ENCODE data around the gene SNX30.

The SNX30 gene

DNA sequence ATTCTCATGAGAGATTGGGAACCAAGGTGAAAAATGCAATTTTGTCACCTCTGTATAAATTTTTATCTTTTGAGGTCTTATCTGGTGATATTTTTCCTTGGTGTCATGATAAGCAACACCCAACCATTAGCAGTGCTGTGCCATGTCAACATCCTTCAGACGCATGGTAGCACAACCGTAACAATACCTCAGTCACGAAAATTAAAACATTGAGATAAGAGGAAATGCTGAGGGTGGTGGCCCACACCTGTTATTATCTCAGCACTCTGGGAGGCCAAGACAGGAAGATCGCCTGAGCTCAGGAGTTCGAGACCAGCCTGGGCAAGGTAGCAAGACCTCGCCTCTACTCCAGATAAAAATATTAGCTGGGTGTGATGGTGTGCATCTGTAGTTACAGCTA is 107.4 kb downstream of the SNX30 start:
- DNase-seq (ENCODE audit: low spot score): no peak

DNA sequence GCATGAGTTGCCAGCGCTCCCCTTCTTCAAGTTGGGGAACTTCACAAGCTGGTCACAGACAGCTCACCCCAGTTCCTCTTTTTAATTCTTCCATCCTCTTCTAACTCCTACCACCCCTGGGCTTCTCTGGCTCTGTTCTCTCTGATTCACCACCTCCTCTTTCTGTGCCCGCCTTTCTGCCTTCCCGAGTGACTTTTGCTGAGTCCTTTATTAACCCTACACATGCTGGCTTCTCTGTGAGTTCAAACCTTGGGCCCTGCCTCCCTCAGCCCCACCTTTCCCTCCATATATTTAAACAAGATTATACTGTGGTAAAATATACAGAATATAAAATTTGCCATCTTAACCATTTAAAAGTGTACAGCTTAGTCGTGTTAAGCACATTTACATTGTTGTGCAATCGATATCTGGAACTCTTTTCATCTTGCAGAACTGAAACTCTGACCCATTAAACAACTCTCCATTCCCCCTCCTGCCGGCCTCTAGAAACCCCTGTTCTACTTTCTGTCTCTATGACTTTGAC is 108.1 kb downstream of the SNX30 start:
- peak; percentile 60 for DNase-seq (ENCODE audit: low spot score)

DNA sequence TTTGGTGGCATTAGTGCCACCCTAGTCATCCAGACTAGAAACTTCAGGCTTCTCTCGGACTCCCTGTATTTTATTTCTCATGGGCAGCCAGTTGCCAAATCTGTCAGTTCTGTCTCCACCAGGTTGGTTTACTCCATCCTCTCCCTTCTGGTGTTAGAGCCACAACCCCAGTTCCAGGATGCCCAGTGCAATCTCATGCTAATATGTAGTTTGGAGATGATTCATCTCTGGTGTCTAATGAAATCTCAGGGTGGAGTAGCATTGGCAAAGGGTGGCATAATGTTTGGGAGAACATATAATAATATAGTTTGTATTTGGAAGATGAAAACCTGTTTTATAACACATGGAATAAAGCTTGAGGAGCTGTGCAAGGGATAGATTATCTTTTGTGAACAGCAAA is 109.9 kb downstream of the SNX30 start:
- DNase-seq (ENCODE audit: low spot score): no peak

DNA sequence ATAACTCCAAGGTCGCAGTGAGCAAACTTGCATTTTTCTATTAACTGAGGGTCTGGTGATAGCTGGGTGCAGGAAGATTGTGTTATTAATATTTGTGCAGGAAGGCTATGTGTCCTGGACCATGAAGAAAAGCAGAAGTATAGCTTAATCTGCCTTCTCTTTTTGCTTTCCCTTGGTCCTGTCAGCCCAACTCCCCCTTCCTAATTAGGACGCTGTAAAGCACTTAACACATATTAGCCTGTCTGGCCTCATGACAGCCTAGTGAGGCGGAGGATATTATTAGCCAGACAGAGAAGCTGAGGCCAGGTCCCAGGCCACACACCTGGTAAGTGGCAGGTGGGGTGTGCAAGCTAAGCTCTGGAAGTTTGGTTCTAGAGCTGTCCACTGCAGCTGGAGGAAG is 110.6 kb downstream of the SNX30 start:
- no peak for DNase-seq (ENCODE audit: low spot score)

DNA sequence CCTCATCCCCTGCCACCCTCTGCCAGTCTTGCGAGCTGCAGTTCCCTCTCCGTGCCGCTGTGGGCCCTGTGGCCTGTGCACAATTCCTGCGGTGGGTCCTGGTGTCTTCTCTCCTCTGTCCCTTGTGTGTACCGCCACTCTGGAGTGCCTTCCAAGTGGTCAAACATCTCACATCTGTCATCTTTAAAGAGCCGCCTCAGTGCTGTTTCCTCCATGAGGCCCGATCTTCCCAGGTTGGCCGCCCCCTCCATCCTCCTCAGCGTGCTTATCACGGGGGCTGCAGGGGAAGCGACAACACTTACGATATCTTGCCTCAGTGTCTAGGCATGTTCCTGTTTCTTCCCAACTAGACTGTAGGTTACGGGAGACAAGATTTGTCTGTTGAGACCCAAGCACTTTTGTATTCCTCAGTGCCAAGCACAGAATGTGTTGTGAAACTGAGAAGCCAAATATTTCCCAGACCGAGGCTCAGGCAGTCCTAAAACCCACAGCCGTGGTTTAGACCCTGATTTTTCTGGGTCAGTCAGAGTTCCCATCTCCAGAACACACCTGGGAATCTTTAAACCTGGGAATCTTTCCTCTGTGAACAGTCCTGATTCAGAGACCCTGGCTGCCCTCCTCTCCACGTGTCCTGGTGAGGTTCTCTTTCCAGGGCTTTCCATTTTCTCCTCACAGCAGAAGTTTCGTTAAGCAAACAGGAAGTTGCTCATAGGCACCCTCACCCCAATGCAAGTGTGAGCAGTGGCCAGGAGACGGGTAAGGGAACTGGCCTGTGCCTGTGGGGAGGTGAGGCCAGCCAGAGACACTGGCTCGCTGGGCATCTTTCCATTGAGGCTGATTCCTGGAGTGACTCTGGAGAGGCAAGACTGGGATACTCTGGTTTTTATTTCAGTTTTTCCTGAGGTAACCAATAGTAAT is 111.3 kb downstream of the SNX30 start:
- DNase-seq (ENCODE audit: low spot score): peak; percentile 59

DNA sequence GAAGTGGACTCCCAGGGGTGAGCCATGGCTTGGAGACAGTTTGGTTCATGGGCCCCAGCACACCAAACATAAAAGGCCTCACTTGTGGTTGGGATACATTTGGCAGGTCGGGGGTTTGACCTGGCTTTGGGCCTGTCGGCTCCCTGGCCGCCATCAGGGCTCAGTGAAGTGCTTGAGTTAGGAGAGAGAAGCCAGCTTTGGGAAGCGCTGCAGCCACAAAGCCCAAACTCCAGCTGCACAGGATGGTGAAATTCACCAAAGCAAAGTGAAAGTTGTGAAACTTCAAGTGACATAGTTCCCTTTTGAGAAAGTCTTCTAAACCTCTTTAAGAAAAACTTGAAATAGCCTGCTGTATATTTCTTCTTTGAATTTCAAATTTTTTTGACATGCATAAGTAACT is 112.7 kb downstream of the SNX30 start:
- DNase-seq (ENCODE audit: low spot score): peak; percentile 48

DNA sequence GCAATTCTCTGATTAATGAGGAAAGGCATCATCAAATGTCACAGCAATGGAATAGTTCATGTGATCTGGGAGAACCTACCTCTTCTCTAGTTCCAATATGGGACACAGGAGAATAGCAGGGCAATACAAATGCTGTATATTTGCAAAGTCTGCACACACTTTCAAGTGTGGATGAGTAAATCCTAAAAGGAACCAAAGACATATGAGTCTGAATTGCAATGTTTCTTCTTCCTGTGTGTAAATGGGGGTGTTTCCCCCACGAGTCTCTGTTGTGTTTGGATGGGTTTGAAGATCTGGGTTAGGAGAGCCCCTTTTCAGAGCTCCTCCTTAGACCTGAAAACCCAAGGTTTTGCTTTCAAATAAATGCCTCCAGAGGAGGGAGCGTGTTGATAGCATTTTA is 113.2 kb downstream of the SNX30 start:
- no peak for DNase-seq (ENCODE audit: low spot score)

DNA sequence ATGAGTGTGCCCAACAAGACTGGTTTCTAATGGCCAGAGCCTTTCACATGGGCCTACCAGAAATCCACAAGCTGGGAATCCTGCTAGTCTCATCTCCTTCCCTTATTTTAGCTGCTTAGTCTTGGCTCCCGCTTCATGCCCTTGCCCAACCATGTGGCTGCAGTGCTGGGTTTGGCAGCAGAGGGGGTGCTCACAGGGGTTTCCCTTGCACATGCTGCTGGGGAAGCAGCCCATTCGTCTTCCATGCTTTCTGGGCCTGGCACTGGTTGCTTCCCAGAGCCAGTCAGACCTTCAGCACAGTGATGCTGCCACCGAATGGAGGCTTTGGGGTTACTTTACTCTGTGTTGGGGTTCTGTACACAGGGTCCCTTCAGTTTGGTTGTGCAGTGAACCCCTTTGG is 113.8 kb downstream of the SNX30 start:
- DNase-seq (ENCODE audit: low spot score): no peak

DNA sequence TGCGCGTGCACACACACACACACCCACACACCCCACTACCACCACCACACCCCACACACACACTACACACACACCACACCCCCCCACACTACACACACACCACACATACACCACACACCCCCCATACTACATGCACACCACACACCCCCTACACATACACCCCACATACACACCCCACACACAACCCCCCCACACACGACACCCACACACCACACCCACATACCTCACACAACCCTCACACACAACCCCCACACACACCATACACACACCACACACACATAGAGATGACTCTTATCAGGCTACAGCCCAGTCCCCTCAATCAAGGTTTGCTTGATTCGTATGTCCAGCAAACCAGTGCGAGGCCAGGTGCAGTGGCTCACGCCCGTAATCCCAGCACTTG is 114.4 kb downstream of the SNX30 start:
- no peak for DNase-seq (ENCODE audit: low spot score)

DNA sequence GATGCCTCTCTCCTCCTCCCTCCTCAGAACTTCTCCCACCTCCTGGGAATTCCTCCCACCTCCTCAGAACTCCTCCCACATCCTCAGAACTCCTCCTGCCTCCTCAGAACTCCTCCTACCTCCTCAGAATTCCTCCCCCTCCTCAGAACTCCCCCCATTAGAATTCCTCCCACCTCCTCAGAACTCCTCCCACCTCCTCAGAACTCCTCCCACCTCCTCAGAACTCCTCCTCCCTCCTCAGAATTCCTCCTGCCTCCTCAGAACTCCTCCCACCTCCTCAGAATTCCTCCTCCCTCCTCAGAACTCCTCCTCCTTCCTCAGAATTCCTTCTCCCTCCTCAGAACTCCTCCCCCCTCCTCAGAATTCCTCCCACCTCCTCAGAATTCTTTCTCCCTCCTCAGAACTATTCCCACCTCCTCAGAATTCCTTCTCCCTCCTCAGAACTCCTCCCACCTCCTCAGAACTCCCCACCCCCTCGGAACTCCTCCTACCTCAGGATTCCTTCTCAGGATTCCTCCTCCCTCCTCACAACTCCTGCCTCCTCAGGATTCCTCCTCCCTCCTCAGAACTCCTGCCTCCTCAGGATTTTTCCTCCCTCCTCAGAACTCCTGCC is 116.2 kb downstream of the SNX30 start:
- no peak for DNase-seq (ENCODE audit: low spot score)

DNA sequence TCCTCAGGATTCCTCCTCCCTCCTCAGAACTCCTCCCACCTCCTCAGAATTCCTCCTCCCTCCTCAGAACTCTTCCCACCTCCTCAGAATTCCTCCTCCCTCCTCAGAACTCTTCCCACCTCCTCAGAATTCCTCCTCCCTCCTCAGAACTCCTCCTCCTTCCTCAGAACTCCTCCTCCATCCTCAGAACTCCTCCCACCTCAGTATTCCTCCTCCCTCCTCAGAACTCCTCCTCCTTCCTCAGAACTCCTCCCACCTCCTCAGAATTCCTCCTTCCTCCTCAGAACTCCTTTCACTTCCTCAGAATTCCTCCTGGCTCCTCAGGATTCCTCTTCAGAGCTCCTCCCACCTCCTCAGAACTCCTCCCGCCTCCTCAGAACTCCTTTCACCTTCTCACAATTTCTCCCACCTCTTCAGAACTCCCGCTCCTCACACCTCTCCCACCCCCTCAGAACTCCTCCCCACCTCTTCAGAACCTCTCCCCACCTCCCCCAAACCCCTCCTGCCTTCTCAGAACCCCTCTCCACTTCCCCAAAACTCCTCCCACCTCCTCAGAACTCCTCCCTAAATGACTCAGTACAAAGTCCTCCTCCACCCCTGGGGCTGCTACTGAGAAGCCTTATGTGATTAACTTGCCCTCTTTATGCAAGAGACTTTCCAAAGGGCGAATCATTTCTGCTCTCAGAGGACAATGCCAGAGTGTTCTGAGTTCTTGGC is 116.9 kb downstream of the SNX30 start:
- no peak for DNase-seq (ENCODE audit: low spot score)

DNA sequence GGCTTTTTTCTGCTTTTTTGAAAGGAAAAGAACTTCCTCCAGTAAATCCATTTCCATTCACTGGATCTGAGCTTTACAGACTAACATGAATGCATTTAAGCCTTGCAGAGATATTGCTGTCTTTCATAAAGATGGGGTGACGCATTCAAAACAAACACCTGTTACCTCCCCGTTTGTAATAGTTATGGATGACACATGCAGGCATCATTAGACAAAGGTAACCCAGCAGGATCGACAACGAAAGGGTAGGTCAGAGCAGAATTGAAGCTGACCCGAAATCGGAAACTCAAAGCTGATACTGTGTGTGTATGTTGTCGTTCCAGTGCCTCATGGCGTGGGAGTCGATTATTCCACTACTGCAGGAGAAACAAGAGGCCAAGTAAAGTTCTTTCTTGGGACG is 117.9 kb downstream of the SNX30 start:
- no peak for DNase-seq (ENCODE audit: low spot score)

DNA sequence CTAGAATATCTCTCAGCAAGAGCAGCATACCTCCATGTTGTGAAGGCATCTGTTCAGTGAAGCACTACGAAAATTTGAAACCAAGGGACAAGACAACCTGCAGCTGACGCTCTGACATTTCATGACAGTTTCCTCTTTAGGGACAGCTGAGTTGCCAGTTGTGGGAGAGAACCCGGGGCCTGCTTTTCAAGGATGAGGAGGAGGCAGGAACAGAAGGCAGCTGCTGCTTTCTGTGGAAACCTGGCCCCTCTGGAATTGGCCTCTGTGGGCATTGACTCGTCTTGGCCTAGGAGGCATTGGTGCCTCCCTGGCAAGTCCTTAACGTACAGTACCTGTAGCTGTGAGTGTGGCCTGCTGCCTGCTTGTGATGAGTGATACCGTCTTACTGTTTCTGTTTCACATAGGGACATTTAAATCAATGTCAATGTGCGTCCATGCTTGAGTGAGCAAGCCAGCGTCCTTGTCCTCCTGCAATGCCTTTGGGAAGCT is 118.5 kb downstream of the SNX30 start:
- no peak for DNase-seq (ENCODE audit: low spot score)

DNA sequence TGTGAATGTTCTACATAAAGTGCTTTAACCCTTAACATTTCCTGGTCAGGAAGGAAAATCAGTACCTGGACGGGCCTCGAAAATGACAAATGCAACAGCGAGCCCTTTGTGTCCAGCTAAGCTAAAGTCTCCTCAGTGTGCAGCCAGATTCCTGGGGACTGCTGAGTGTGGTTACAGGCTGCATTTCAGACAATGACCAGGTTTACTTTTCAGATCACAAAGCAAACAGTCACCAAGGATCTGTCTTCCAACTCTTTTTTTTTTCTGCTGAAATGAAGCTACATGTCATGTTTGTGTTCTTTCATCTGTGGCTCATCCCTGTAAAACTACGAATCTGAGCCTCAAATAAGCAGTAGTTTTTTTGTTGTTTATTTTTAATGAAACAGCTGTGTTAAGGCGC is 119.4 kb downstream of the SNX30 start:
- no peak for DNase-seq (ENCODE audit: low spot score)

DNA sequence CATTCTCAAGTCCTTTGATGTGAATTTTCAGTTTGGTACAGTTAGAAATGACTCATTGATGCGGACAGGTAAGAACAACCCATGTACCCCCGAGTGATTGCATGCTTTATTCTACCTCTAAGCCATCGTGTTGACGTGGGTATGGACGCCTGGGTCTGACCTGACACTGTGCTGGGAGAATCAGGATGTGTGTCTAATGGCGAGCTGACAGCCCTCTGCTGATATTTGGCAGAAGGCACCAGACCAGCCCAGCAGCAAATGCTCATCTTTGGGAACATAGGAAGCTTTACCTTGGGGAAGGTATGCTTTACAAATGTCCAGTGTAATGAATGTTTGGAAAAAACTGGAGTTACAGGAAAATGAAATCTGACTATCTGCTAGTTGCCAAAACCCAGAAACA is 120.0 kb downstream of the SNX30 start:
- no peak for DNase-seq (ENCODE audit: low spot score)

DNA sequence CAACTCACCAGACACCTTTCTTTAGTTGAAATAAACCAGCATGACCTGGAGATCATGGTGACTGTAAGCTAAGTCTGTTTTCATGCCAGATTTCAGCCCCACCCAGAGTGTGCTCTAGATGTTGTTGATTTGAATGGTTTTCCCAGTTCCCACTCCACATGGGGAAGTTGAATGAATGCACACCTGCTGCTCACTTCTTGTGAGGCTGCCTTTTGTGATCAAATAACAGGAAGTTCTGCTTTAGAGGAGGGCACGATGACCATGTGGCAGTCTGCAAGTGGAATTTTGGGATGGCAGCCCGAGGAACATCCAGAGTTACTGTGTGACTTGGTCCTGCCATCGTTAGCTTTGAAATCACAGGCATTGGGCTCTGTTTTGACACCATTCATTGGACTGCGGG is 121.5 kb downstream of the SNX30 start:
- DNase-seq (ENCODE audit: low spot score): no peak

DNA sequence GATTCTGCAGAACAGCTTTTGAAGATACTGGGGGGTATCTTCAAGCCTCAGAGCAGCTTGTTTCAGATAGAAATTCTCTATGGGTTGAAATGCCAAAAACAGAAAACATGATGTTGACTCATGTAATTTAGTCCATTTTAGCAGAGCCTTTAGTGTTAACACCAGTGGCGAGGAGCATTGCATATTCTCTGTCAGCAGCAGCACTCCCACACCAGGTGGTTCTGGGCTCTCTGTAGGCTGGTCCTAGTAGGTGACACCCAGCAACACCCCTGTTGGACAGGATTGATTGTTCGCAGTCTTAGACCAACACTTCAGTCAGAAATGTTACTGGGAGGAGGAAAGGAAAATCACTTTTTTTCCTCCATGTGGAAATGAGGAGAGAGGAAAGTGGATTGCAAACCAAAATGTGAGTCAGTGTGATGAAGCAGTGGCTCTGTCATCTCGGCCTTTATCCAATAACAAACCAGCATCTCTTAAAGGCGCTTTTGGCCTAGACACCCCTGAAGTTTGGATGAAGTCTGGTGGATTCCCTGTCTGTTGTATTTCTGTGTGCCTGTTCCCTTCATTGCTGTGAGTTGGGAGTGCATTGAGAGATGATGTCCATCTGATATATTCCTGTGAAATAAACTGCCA is 123.3 kb downstream of the SNX30 start:
- no peak for DNase-seq (ENCODE audit: low spot score)

DNA sequence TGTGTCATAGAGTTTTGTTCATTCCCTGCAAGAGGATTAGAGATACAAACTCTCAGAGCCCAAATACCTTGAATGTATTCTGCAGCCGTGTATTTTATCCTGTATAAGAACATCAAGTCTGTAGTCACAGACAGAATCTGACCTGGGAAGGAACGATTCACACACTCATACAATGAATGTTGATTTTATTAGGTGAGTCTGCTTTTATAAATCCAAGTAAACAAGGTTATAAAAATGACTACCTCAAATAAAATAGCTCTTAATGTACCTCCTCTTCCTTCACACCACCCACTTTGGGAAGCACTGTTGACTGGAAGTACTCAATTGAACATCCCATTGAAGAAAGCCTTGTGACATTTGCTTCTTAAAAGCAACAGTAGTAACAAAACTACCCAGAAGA is 128.2 kb downstream of the SNX30 start:
- no peak for DNase-seq (ENCODE audit: low spot score)

DNA sequence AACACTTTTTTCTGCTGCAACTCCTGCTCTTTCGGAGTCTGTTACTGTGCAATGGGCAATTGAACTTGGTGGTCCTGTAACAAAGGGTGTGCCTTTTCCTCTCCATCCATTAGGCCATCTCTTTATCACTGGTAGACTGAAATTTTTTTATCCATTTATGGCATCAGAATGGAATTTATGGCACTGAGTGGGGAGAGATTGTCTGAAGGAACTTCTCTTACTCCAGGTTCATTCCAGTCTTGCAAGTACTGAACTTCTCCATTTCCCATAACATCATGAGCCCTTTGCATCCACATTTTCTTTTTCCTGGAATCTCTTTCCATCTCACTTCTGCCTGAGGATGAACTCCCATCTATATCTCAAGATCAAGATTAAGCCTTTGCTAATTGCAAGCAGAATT is 130.1 kb downstream of the SNX30 start:
- no peak for DNase-seq (ENCODE audit: low spot score)

DNA sequence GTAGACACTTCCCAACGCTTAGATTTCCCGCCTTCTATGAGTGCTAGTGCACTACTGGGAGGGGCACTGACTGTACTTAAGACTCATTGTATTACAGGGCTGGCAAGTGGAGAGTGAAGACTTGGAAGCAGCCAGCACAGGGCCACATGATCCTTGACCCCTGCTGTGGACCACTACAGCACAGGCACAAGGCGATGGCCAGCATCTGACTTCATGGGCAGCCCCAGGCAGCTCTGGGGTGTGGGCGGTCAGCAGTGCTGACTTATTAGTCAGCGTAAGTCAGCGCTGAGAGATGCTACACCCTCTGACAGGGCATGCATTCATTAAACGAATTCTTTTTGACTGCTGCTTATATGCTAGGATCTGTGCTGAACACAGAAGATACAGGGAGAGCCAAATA is 130.8 kb downstream of the SNX30 start:
- no peak for DNase-seq (ENCODE audit: low spot score)

DNA sequence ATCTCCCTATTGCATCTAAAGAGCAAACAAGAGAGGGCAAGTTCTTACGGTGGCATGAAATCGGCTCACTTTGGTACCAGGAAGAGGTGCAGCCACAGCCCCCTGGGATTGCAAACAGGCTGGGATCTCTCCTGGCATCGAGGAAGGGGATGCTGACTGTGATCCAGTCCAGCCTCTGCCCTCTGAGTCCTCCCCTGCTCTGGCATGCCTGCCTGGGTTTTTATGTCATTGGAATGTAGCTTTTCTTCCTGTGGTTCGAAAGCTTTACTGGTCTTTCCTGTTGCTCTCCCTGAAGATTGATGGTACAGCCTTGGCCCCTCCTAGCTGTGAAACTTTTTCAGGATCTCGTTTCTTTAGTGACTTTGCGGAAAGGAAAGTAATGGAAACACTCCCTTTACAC is 133.5 kb downstream of the SNX30 start:
- no peak for DNase-seq (ENCODE audit: low spot score)

DNA sequence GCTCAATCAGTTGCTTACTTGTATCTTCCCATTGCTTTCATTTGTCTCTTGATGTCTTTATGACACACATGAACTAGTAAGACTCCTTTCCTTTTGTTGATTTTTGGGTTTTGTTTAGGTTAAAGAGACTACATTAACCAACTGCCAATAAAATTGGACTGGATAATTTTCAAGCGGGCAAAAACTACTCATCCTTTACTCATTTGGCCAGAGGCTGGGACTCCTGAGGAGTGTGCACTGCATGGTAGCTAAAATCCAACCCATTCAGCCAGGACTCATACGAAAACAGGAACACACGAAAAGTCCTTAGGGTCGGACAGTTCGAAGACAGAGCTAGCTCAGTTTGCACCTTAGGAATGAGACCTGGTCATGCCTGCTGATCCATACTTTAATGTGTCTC is 134.2 kb downstream of the SNX30 start:
- DNase-seq (ENCODE audit: low spot score): no peak

Measured in Ammon's horn (tissue), 1 donor.